Hepatocyte (in vitro differentiated cells): ENCODE data around the gene GLIS2. TPM values are rescaled to one million over a fixed set of nuclear protein-coding genes. Genes with fewer than 3 reads are reported as not detected.

Experiments
- DNase-seq: peaks from one replicate; pipeline ENCODE4 v3.0.0-alpha.2; 2016; ENCODE audit warnings: low spot score
- H2AFZ ChIP-seq: fragments of 200-600 bp; sonication (generic); 2 replicates; pipeline ENCODE4 v1.6.0; 2016; ENCODE audit warnings: antibody characterized with exemption, mild to moderate bottlenecking
- H3K27ac ChIP-seq: fragments of 200-600 bp; sonication (generic); 2 replicates; pipeline ENCODE4 v1.5.1; 2016; ENCODE audit warnings: mild to moderate bottlenecking
- H3K27me3 ChIP-seq: fragments of 200-600 bp; sonication (generic); 2 replicates; pipeline ENCODE4 v1.6.1; 2016
- H3K36me3 ChIP-seq: fragments of 200-600 bp; sonication (generic); replicated peaks from 2 replicates; pipeline ENCODE4 v1.5.1; 2016; ENCODE audit warnings: low read depth; ENCODE audit not compliant: insufficient read depth
- H3K4me1 ChIP-seq: fragments of 200-600 bp; sonication (generic); 2 replicates; pipeline ENCODE4 v1.5.1; 2016; ENCODE audit warnings: mild to moderate bottlenecking, moderate library complexity; ENCODE audit not compliant: insufficient read depth
- H3K4me2 ChIP-seq: fragments of 200-600 bp; sonication (generic); 2 replicates; pipeline ENCODE4 v1.6.0; 2016
- H3K4me3 ChIP-seq: fragments of 200-600 bp; sonication (generic); 2 replicates; pipeline ENCODE4 v1.5.1; 2016; ENCODE audit warnings: mild to moderate bottlenecking
- H3K79me2 ChIP-seq: fragments of 200-600 bp; sonication (generic); 2 replicates; pipeline ENCODE4 v1.6.0; 2017; ENCODE audit warnings: mild to moderate bottlenecking
- H3K9me2 ChIP-seq: fragments of 200-600 bp; sonication (generic); replicated peaks from 2 replicates; pipeline ENCODE4 v1.6.0; 2017; ENCODE audit warnings: mild to moderate bottlenecking; ENCODE audit not compliant: insufficient read depth
- H3K9me3 ChIP-seq: fragments of 200-600 bp; sonication (generic); 2 replicates; pipeline ENCODE4 v1.5.1; 2016; ENCODE audit warnings: low read depth, mild to moderate bottlenecking
- H4K20me1 ChIP-seq: fragments of 200-600 bp; sonication (generic); 2 replicates; pipeline ENCODE4 v1.6.0; 2016; ENCODE audit warnings: mild to moderate bottlenecking; ENCODE audit not compliant: insufficient read depth, poor library complexity, severe bottlenecking
- EZH2 ChIP-seq: fragments of 200-600 bp; sonication (generic); IDR thresholded peaks from 2 replicates; pipeline ENCODE4 v1.6.1; 2016; ENCODE audit warnings: antibody characterized with exemption, mild to moderate bottlenecking, borderline replicate concordance
- EZH2phosphoT487 ChIP-seq: fragments of 200-600 bp; sonication (generic); IDR thresholded peaks from one replicate; pipeline ENCODE4 v1.6.1; 2018; ENCODE audit warnings: antibody characterized with exemption, mild to moderate bottlenecking, low read depth, moderate library complexity; ENCODE audit not compliant: unreplicated experiment, severe bottlenecking
- WGBS: methylation state at CpG from one replicate; pipeline ENCODE4 v1.1.6; 2016; ENCODE audit warnings: low lambda C conversion rate; ENCODE audit errors: missing lambda C conversion rate; 5-methylcytosine and 5-hydroxymethylcytosine counted together
- polyA plus RNA-seq: library from polyadenylated mRNA; unstranded; fragments of >200 nt; fragmentation: Nextera tagmentation; extraction: Ambion mirVana; gene quantifications from 2 replicates; pipeline ENCODE4 v1.2.1, GENCODE V29; 2016
- total RNA-seq: library from RNA; depleted of rRNA; stranded (reverse); fragments of >200 nt; gene quantifications from 2 replicates; pipeline ENCODE4 v1.2.3, GENCODE V29; 2014
- TF ChIP-seq, protein P1 (sequence below): fragments of 200-600 bp; sonication (generic); IDR thresholded peaks from 2 replicates; pipeline ENCODE4 v1.5.1; 2016; ENCODE audit warnings: antibody characterized with exemption, mild to moderate bottlenecking; ENCODE audit not compliant: poor library complexity

Gene GLIS2
- total and polyA plus RNA-seq, 2 experiments from 2014 or later = 3.6 to 11.3 TPM

DNA sequence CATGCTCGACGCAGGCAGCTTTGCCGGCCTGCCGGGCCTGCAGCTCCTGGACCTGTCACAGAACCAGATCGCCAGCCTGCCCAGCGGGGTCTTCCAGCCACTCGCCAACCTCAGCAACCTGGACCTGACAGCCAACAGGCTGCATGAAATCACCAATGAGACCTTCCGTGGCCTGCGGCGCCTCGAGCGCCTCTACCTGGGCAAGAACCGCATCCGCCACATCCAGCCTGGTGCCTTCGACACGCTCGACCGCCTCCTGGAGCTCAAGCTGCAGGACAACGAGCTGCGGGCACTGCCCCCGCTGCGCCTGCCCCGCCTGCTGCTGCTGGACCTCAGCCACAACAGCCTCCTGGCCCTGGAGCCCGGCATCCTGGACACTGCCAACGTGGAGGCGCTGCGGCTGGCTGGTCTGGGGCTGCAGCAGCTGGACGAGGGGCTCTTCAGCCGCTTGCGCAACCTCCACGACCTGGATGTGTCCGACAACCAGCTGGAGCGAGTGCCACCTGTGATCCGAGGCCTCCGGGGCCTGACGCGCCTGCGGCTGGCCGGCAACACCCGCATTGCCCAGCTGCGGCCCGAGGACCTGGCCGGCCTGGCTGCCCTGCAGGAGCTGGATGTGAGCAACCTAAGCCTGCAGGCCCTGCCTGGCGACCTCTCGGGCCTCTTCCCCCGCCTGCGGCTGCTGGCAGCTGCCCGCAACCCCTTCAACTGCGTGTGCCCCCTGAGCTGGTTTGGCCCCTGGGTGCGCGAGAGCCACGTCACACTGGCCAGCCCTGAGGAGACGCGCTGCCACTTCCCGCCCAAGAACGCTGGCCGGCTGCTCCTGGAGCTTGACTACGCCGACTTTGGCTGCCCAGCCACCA is 65.4 kb downstream of the GLIS2 start:
- Histone ChIP-seq H4K20me1 (peaks cover 17% of the 10 kb centered on the region), H3K79me2 (peaks cover 19% of the 10 kb centered on the region), H3K36me3 (no peaks in the 10 kb centered on the region), H3K4me1 (peaks cover 31% of the 10 kb centered on the region), H3K4me3 (no peak overlapping the region), H2AFZ (no peak overlapping the region), H3K9me3 (no peaks in the 10 kb centered on the region), H3K9me2 (no peaks in the 10 kb centered on the region), H3K4me2 (no peak overlapping the region), H3K27me3 (no peaks in the 10 kb centered on the region), H3K27ac (no peak overlapping the region)
- DNase-seq = no peak
- TF ChIP-seq, protein P1, sequence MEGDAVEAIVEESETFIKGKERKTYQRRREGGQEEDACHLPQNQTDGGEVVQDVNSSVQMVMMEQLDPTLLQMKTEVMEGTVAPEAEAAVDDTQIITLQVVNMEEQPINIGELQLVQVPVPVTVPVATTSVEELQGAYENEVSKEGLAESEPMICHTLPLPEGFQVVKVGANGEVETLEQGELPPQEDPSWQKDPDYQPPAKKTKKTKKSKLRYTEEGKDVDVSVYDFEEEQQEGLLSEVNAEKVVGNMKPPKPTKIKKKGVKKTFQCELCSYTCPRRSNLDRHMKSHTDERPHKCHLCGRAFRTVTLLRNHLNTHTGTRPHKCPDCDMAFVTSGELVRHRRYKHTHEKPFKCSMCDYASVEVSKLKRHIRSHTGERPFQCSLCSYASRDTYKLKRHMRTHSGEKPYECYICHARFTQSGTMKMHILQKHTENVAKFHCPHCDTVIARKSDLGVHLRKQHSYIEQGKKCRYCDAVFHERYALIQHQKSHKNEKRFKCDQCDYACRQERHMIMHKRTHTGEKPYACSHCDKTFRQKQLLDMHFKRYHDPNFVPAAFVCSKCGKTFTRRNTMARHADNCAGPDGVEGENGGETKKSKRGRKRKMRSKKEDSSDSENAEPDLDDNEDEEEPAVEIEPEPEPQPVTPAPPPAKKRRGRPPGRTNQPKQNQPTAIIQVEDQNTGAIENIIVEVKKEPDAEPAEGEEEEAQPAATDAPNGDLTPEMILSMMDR = no peak
- TF ChIP-seq EZH2phosphoT487 (no peak), EZH2 (no peak)
- WGBS = 96% methylated on average over 58 of the region's 59 CpGs

DNA sequence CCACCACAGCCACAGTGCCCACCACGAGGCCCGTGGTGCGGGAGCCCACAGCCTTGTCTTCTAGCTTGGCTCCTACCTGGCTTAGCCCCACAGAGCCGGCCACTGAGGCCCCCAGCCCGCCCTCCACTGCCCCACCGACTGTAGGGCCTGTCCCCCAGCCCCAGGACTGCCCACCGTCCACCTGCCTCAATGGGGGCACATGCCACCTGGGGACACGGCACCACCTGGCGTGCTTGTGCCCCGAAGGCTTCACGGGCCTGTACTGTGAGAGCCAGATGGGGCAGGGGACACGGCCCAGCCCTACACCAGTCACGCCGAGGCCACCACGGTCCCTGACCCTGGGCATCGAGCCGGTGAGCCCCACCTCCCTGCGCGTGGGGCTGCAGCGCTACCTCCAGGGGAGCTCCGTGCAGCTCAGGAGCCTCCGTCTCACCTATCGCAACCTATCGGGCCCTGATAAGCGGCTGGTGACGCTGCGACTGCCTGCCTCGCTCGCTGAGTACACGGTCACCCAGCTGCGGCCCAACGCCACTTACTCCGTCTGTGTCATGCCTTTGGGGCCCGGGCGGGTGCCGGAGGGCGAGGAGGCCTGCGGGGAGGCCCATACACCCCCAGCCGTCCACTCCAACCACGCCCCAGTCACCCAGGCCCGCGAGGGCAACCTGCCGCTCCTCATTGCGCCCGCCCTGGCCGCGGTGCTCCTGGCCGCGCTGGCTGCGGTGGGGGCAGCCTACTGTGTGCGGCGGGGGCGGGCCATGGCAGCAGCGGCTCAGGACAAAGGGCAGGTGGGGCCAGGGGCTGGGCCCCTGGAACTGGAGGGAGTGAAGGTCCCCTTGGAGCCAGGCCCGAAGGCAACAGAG is 66.3 kb downstream of the GLIS2 start:
- no peak overlapping the region for H3K4me3 ChIP-seq
- H3K36me3 ChIP-seq = no peaks in the 10 kb centered on the region
- peaks cover 30% of the 10 kb centered on the region for H3K4me1 ChIP-seq
- no peak overlapping the region for H3K27ac ChIP-seq
- DNase-seq = no peak
- H3K27me3 ChIP-seq = no peaks in the 10 kb centered on the region
- 96% methylated on average over 47 of the region's 55 CpGs for WGBS
- no peaks in the 10 kb centered on the region for H3K9me3 ChIP-seq
- peaks cover 10% of the 10 kb centered on the region for H3K79me2 ChIP-seq
- peaks cover 17% of the 10 kb centered on the region for H4K20me1 ChIP-seq
- no peak overlapping the region for H2AFZ ChIP-seq
- H3K4me2 ChIP-seq = no peak overlapping the region
- no peaks in the 10 kb centered on the region for H3K9me2 ChIP-seq
- TF ChIP-seq EZH2 = no peak
- TF ChIP-seq, protein P1 = no peak
- TF ChIP-seq EZH2phosphoT487 = no peak

DNA sequence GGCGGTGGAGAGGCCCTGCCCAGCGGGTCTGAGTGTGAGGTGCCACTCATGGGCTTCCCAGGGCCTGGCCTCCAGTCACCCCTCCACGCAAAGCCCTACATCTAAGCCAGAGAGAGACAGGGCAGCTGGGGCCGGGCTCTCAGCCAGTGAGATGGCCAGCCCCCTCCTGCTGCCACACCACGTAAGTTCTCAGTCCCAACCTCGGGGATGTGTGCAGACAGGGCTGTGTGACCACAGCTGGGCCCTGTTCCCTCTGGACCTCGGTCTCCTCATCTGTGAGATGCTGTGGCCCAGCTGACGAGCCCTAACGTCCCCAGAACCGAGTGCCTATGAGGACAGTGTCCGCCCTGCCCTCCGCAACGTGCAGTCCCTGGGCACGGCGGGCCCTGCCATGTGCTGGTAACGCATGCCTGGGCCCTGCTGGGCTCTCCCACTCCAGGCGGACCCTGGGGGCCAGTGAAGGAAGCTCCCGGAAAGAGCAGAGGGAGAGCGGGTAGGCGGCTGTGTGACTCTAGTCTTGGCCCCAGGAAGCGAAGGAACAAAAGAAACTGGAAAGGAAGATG is 67.0 kb downstream of the GLIS2 start:
- Histone ChIP-seq H3K27ac (no peak overlapping the region), H3K36me3 (no peaks in the 10 kb centered on the region), H4K20me1 (peaks cover 17% of the 10 kb centered on the region), H3K4me3 (no peak overlapping the region), H3K79me2 (peaks cover 6% of the 10 kb centered on the region), H3K4me1 (peaks cover 32% of the 10 kb centered on the region), H3K9me2 (no peaks in the 10 kb centered on the region), H2AFZ (no peak overlapping the region), H3K27me3 (no peaks in the 10 kb centered on the region), H3K9me3 (no peaks in the 10 kb centered on the region), H3K4me2 (no peak overlapping the region)
- DNase-seq = no peak
- 93% methylated on average over 21 of the region's 21 CpGs for WGBS
- TF ChIP-seq, protein P1 = no peak
- TF ChIP-seq EZH2 (no peak), EZH2phosphoT487 (no peak)
